GM21717 (cell line): Measurements from ENCODE around the gene UBAC2.
"Not testable (repeated sequence)": the region's sequence is repeated elsewhere in the genome, so short reads cannot be mapped to it uniquely, and the experiment has no call there.

Experiments used
- ATAC-seq: cut with Tn5 transposase; IDR thresholded peaks from one replicate; pipeline ENCODE4 v1.9.1; 2021; ENCODE audit warnings: mild to moderate bottlenecking, moderate library complexity; ENCODE audit not compliant: unreplicated experiment

The UBAC2 gene

DNA sequence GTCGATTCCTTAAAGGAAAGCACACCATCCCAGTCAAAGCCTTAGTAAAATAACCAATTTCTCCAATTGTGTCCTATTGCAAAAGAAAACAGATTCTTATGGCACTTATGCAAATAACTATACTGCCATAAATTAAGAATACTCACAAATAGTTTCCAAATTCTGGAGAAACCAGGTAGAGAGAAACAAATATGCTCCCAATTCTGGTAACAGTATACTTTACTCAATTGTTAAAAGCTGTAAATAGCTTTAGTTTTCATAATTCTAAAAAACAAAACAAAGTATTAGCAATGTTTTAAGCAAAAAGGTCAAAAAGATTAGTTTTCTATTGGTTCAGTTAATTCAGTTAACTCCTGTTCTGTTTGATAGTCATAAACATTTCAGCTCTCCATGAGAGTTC, 18.2 kb upstream of the UBAC2 start:
- ATAC-seq: no peak

GRCh38 chr13:99185606-99186005, 15.0 kb upstream of the UBAC2 start:
- ATAC-seq: no peak

- ATAC-seq: no peak
These were observed 10.3 kb upstream of the UBAC2 start for GRCh38 chr13:99190147-99190985.

DNA sequence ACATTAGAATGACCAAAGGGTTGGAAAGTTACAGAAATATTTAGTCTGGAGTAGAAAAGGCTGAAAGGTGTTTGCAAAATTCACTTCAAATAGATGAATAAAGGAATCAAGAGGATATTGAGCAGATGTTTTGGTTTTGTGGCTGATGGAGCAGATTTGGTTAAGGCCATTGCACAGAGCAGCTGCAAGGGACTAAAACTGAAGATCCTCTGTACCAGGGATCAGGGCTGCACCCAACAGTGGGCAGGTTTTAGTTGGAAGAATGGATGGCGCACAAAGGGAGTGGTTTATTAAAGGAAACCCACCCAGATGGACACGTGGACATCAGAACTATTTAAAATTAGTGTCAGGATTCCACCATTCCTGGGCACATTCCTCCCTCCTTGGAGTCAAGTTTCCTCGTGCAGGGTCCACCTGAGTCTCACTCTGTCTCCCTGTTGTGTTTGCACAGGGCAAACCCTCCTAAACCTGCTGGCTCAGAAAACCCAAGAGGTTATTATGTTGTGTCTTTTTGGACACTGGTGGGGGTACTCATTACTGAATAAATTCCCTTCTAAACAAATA, 9.2 kb upstream of the UBAC2 start:
- no peak for ATAC-seq

DNA sequence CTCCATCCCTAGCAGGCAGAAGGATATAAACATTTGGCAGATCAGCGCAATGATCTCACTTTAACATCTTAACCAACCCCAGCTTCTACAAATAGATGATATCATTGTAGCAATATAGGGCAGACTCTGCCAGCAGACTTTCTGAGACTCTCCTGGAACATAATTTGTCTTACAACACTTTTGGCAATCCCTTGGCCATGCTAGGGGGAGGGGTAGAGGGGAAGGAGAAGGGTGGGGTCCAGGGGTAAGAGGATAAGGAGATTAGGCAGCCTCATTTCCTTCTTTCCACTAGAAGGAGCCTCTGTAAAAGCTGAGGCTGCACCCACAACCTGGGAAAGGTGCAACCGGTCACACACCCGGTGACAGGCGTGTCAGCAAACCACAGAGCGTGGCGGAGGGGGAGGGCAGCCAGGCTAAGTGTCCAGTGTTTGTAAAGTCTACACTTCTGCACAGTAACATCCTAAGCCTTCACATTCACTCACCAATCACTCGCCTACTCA, 8.7 kb upstream of the UBAC2 start:
- ATAC-seq: no peak

DNA sequence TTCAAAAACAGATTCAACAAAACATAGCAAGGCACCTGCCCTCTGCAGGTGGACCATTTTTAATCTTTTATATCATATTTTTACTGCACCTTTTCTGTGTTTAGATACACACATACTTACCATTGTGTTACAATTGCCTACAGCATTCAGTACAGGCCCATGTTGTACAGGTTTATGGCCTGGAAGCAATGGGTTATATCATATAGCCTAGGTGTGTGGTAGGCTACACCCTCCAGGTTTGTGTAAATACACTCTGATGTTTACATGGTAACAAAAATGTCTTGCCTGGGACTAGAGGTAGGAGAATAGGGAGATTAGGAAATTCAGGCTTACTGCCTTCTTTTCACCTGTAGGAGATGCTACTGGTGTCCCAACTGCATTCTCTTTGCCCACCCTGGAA, 8.2 kb upstream of the UBAC2 start:
- ATAC-seq: no peak

- no peak for ATAC-seq
These were observed 7.5 kb upstream of the UBAC2 start for GRCh38 chr13:99193152-99193551.

- ATAC-seq: no peak
These were observed 4.1 kb upstream of the UBAC2 start for GRCh38 chr13:99196466-99197116.

GRCh38 chr13:99197117-99197651, 3.5 kb upstream of the UBAC2 start:
- no peak for ATAC-seq

DNA sequence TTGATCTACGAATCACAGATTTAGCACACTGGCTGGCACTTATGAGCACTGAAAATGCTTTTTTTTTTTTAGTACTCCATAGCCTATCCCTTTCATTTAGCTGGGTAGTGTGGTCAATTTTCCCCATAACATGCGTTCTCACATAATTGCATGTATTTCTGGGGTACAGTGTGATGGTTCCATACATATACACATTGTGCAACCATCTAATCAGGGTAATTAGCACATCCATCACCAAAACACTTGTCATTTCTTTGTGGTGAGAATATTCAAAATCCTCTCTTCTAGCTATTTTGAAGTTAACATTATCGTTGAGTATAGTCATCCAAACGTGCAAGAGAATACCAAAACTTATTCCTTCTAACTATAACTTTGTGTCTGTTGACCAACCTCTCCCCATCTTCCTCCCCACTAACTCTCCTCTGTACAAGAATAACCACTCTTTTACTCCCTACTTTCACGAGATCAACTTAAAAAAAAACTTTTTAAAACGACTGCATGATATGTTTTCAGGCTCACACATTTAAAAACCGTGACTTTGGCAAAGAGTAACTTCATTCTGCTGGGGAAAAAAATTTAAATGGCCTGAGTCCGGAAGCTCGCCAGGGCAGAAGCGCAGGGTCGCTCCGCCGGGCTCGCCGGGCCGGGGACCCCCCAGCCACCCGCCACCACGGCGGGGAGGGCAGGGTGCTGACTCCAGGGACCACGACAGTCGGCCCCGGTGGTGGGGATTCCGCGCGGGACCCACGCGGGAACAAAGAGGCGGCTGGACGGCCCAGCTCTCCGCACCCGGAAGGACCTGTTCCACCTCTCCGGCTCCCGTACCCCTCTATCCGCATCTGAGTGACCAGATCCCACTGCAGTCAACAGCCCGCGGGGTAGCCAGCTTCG, 868 bp upstream of the UBAC2 start:
- ATAC-seq: peak; percentile 12

GRCh38 chr13:99203601-99204579, 3.2 kb downstream of the UBAC2 start:
- ATAC-seq: no peak

- no peak for ATAC-seq
These were observed 5.1 kb downstream of the UBAC2 start for GRCh38 chr13:99205621-99206220.

GRCh38 chr13:99206226-99206625, 5.6 kb downstream of the UBAC2 start:
- no peak for ATAC-seq

DNA sequence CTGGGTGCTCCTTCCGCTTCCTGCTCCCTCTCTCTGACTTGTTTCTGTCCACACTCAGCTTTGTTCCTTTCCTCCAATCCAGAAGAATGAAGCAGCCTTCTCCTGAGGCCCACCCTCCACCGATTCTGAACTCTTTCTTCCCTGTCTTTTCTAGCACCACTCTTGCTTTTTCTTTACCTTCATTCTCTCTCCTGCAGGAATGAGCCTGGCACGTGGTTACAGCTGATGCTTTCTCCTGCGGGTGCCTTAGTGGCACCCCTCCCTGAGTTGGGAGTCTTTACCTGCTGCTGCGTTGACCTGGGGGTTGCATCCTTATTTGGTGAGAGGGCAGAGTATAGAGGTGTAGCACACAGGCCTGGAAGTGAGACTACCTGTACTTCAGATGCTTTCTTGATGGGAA, 6.2 kb downstream of the UBAC2 start:
- ATAC-seq: no peak

- ATAC-seq: no peak
These were observed 6.9 kb downstream of the UBAC2 start for GRCh38 chr13:99207511-99207910.

DNA sequence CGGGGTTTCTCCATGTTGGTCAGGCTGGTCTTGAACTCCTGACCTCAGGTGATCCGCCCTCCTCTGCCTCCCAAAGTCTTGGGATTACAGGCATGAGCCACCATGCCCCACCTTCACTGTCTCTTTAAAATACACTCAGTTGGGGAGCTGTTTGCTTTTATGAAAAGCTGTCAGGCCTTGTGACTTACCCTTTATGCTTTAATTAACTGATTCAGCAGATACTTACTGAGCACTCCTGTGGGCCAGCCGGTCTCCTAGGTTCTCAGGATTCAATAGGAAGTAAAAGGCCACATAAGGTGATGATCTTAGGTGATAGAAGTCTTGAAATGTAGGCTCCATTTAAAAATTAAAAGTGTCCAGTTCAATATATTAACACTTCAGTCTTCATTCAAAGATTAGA, 7.5 kb downstream of the UBAC2 start:
- ATAC-seq: no peak

GRCh38 chr13:99208845-99209527, 8.3 kb downstream of the UBAC2 start:
- ATAC-seq: no peak

GRCh38 chr13:99210627-99211026, 10.0 kb downstream of the UBAC2 start:
- ATAC-seq: not testable (repeated sequence)
